T-helper 9 cell (primary cell): ENCODE measurements around the gene PCDH8.

Experiments
- DNase-seq: peaks from one replicate; pipeline ENCODE4 v3.0.0-alpha.2; 2020

The PCDH8 gene

GRCh38 chr13:52812941-52813340, 35.5 kb downstream of the PCDH8 start:
- DNase-seq: no peak

GRCh38 chr13:52811841-52812240, 36.6 kb downstream of the PCDH8 start:
- DNase-seq: no peak

- DNase-seq: no peak
Observed at GRCh38 chr13:52810526-52810925, 37.9 kb downstream of the PCDH8 start.

DNA sequence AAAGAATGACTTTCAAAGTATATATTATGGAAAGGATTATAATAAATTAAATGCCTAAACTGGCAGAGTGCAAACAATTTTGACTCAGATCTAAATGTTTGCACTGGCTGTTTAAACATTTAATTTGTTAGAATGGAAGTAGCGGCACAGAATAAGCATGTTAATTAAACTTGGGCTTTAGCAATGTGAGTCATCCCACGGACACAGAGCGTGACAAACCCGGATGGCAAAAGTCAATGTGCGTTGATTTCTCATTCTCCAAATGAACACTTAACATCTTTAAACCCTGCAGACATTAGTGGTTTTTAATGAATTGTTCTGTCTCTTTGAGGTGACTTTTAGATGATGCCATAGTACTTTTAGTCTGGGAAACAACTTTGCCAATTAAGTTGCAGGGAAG, 38.4 kb downstream of the PCDH8 start:
- DNase-seq: no peak

GRCh38 chr13:52809310-52809769, 39.1 kb downstream of the PCDH8 start:
- DNase-seq: no peak

GRCh38 chr13:52808842-52809219, 39.6 kb downstream of the PCDH8 start:
- DNase-seq: no peak

- DNase-seq: no peak
Observed at GRCh38 chr13:52806029-52806428, 42.4 kb downstream of the PCDH8 start.

DNA sequence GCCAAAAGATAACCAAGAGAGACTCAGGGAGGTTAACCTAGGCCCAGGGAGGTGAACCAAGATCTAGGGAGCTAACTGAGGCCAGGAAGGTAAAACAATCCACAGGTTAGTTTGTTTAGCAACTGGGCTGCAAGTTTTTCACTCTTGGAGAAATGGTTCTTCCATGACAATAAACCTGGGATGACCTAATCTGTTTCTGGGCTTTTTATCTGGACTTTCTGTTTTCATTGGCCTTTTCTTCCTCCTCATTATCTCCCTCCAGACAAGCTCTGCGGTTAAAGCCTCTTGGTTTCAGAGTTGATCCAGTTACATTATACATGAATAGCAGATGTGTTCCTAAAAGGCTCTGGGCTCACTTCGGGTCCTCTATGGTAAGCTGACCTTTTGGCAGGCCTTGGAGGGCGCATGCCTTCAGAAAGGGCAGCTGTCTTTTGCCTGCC, 44.2 kb downstream of the PCDH8 start:
- no peak for DNase-seq

- DNase-seq: no peak
Observed at GRCh38 chr13:52800856-52801255, 47.6 kb downstream of the PCDH8 start.

DNA sequence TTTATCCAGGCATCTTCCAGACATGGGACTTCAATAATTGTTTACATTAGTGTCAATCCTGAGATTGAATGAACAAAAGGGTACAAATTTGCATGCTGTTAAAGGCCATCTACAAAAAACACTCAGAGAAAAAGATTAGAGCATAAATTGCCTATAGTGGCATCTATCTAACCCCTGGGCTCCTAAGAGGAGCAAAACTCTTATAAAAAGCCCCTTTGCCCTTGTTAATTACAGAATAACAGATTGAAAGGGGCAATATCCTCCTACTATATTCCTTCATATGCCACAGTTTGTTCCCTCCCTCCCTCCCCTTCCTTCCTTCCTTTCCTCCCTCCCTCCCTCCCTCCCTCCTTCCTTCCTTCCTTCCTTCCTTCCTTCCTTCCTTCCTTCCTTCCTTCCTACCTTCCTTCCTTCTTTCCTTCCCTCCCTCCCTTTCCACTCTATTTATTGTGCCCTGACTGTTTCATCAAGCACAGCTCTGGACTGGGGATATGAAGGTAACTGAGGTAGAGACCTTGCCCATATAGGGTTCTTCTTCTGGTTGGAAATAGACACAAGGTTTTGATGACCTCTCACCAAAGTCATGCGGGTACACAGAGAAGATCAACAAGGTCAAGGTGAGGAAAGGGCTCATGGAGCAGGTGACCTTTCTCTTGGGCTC, 49.5 kb downstream of the PCDH8 start:
- DNase-seq: no peak

DNA sequence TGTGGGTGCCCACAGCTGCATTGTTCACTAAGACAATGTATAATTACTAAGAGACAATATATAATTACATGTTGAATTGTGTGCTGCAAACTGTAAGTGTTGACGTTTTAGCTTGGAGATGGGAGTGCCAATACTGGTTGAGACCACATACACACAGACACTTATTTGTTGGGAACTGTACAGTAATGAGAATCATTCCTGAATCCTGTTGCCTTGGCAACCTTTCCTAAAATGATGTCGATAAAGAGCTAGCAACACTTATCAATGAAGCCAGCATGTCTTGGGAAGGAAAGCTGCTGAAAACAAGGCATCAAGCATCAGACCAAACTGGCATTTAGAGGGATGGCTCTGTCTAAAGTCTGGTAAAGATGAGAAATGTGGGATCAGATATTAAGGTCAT, 51.3 kb downstream of the PCDH8 start:
- DNase-seq: no peak

DNA sequence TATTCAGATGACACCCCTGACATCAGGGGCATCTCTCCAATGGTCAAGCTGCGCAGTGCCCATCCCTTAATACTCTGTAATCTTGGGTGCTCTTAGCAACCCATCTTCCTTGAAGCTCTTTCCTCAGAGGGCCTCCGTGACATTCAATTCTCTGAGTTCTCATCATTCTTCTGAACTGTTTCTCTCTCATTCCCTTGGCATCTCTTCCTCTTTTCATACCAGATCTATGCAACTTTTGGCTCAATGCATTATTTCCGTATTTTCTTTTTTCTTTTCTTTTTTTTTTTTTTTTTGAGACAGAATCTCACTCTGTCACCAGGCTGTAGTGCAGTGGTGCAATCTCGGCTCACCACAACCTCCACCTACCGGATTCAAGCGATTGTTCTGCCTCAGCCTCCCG, 53.9 kb downstream of the PCDH8 start:
- DNase-seq: no peak

DNA sequence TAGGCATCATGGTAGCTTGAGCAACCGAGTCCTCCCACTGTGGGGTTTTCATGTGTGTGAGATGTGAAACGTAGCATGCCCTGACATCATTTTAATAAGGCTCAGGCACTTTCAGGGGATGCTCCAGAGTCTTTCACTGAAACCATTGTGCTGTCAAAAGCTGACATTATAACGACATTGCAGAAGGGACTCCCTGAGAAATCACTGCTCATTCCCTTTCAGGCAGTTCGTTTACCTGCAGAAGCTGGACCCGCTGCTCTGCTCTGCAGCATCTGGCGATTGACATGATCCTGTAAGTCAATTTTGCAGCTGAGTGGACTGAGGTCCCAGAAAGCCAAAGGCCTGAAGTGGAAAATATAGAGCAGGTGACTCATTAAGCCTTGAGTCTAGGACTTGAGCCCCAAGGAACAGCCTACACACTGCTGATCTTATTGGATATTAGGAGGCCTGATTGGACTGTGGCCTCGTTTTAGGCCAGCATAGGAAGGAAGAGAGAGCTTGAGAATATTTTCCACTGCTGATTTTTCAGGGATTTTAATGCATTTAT, 54.9 kb downstream of the PCDH8 start:
- no peak for DNase-seq
